Thoracic aorta (tissue), 2 donors: Measurements from ENCODE around the gene BCL2L14. TPM values are rescaled to one million over a fixed set of nuclear protein-coding genes. Genes with fewer than 3 reads are reported as not detected.

Source experiments
- ATAC-seq: fragments of 150-250 bp; one replicate; pipeline ENCODE4 v1.8.0; 2017; ENCODE audit warnings: low read depth; ENCODE audit not compliant: insufficient number of reproducible peaks, low FRiP score
- DNase-seq: peaks from one replicate; pipeline ENCODE4 v3.0.0-alpha.2; 2020; ENCODE audit warnings: low spot score
- H3K27ac ChIP-seq, 2 donors: fragments of 200-600 bp; sonication (generic); 1 replicate in 1 of 2; 2 replicates in 1 of 2; pipeline ENCODE4 v1.5.1; 2016; ENCODE audit warnings: mild to moderate bottlenecking in 2 of 2, moderate library complexity in 2 of 2
- H3K27me3 ChIP-seq: fragments of 200-600 bp; sonication (generic); replicated peaks from 2 replicates; pipeline ENCODE4 v1.6.0; 2016; ENCODE audit warnings: mild to moderate bottlenecking; ENCODE audit not compliant: insufficient read depth
- H3K36me3 ChIP-seq: fragments of 200-600 bp; sonication (generic); one replicate; pipeline ENCODE4 v1.5.1; 2016
- H3K4me1 ChIP-seq, 2 donors: fragments of 200-600 bp; sonication (generic); 1 replicate in 1 of 2; 2 replicates in 1 of 2; pipeline versions ENCODE4 v1.5.1 to v1.6.0; 2016; ENCODE audit warnings: low read depth in 2 of 2, mild to moderate bottlenecking in 1 of 2; ENCODE audit not compliant: control insufficient read depth in 1 of 2
- H3K4me3 ChIP-seq: fragments of 200-600 bp; sonication (generic); 2 replicates; pipeline ENCODE4 v1.5.1; 2016; ENCODE audit warnings: mild to moderate bottlenecking
- H3K9me3 ChIP-seq: fragments of 200-600 bp; sonication (generic); 2 replicates; pipeline ENCODE4 v1.5.1; 2016
- CTCF ChIP-seq: fragments of 200-600 bp; sonication (generic); IDR thresholded peaks from one replicate; pipeline ENCODE4 v1.5.1; 2019; ENCODE audit warnings: antibody characterized with exemption
- total RNA-seq, 2 donors: library from RNA; depleted of rRNA; stranded (reverse); fragments of >200 nt; gene quantifications; one replicate each; pipeline versions ENCODE4 v1.1.0 to v1.2.3, GENCODE V29; 2016

The BCL2L14 gene
- total RNA-seq, 2 donors from 2014 or later: 0.85 TPM; not detected in 1

GRCh38 chr12:12069821-12070548 is 754 bp upstream of the BCL2L14 start:
- H3K36me3 ChIP-seq: no peaks in the 10 kb centered on the region
- no peaks in the 10 kb centered on the region for H3K9me3 ChIP-seq
- DNase-seq: no peak
- ATAC-seq: no peak
- no peak overlapping the region for H3K4me3 ChIP-seq
- H3K4me1 ChIP-seq: no peaks in the 10 kb centered on the region
- no peak overlapping the region for H3K27ac ChIP-seq
- no peaks in the 10 kb centered on the region for H3K27me3 ChIP-seq
- no peak for TF ChIP-seq CTCF

GRCh38 chr12:12072064-12072760 is 1.5 kb downstream of the BCL2L14 start:
- no peak for TF ChIP-seq CTCF
- ATAC-seq (no peak), DNase-seq (no peak)
- Histone ChIP-seq H3K36me3 (no peaks in the 10 kb centered on the region), H3K27me3 (no peaks in the 10 kb centered on the region), H3K27ac (no peak overlapping the region), H3K9me3 (no peaks in the 10 kb centered on the region), H3K4me3 (no peak overlapping the region), H3K4me1 (no peaks in the 10 kb centered on the region)

- TF ChIP-seq CTCF: no peak
- DNase-seq: no peak
- Histone ChIP-seq H3K27ac (no peak overlapping the region), H3K27me3 (no peaks in the 10 kb centered on the region), H3K4me3 (no peak overlapping the region), H3K4me1 (no peaks in the 10 kb centered on the region), H3K36me3 (no peaks in the 10 kb centered on the region), H3K9me3 (no peaks in the 10 kb centered on the region)
- no peak for ATAC-seq
Measured at GRCh38 chr12:12079291-12079690, 8.6 kb downstream of the BCL2L14 start.

GRCh38 chr12:12081836-12082497 is 11.2 kb downstream of the BCL2L14 start:
- no peak for DNase-seq
- H3K27ac ChIP-seq: peak overlapping the region; percentile 46 to 55
- no peaks in the 10 kb centered on the region for H3K9me3 ChIP-seq
- peak; percentile 77 for ATAC-seq
- no peaks in the 10 kb centered on the region for H3K36me3 ChIP-seq
- TF ChIP-seq CTCF: no peak
- H3K4me3 ChIP-seq: no peak overlapping the region
- H3K4me1 ChIP-seq: no peaks in the 10 kb centered on the region
- H3K27me3 ChIP-seq: no peaks in the 10 kb centered on the region

GRCh38 chr12:12083688-12084087 is 12.9 kb downstream of the BCL2L14 start:
- Histone ChIP-seq H3K9me3 (no peaks in the 10 kb centered on the region), H3K27me3 (no peaks in the 10 kb centered on the region), H3K4me1 (peaks cover 2 to 3% of the 10 kb centered on the region in 2 donors), H3K36me3 (no peaks in the 10 kb centered on the region), H3K27ac (no peak overlapping the region), H3K4me3 (no peak overlapping the region)
- no peak for TF ChIP-seq CTCF
- DNase-seq: no peak
- ATAC-seq: no peak
